Measurements from ENCODE around the gene CLEC18C. TPM values are rescaled to one million over a fixed set of nuclear protein-coding genes. Genes with fewer than 3 reads are reported as not detected.
A peak's percentile ranks its signal among the peaks of the same experiment; 100 is the strongest.

The CLEC18C gene
- total and polyA plus RNA-seq, 2 donors (not counting 1 experiment from before 2014, with no cell fraction given) = 0.01 to 0.17 TPM

DNA sequence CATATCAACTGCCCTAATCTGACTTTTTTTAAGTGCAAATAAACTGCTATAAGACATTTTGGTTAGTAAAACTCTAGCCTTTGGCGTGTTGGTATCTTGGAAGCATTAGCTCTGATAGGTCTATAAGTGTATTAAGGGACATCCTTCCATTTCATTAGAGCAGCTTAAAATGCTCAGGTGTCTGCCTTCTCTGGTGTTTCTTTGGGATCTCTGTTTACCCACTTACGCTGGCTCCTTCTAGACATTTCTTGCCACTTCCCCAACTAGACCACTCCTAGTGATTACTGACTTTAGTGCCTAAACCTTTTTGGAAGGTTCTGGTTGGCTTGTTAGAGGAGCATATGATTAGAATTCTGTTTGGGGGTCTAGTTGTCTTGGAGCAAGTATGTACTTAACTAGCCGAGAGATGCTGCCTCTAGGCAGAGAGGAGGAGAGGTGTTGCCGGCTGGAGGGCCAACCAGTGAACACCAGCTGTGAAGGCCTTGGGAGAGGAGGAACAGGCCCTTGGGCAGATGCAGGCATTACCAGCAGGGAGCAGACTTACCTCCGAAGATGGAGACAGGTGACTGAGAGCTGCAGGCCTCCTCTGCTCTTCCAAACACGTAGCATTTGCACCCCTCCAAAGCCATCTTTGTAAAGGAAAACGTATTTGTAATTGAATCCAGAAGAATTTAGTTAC is 15.2 kb upstream of the CLEC18C start:
- no peak overlapping the region for H2AFZ ChIP-seq (ENCODE audit: low read length)
- H3K27me3 ChIP-seq (ENCODE audit: control insufficient read depth, insufficient read depth, low read length) = no peaks in the 10 kb centered on the region
- H4K20me1 ChIP-seq (ENCODE audit: control insufficient read depth, extremely low read depth, insufficient read depth, low read length) = no peaks in the 10 kb centered on the region
- H3K79me2 ChIP-seq (ENCODE audit: control insufficient read depth, insufficient read depth, low read length) = no peaks in the 10 kb centered on the region
- H3K4me1 ChIP-seq (ENCODE audit: control insufficient read depth, extremely low read depth, insufficient read depth, low read length) = peaks cover 7% of the 10 kb centered on the region
- DNase-seq (ENCODE audit: low read depth in 2 of 2) = no peak
- no peaks in the 10 kb centered on the region for H3K9me3 ChIP-seq (ENCODE audit: control insufficient read depth, insufficient read depth, low read depth, low read length)
- peaks cover 14% of the 10 kb centered on the region for H3K36me3 ChIP-seq (ENCODE audit: control insufficient read depth, insufficient read depth, low read length)
- H3K4me2 ChIP-seq (ENCODE audit: extremely low read depth, insufficient read depth, low read length) = no peak overlapping the region
- no peak overlapping the region for H3K4me3 ChIP-seq (replicated peaks in 1 of 4; ENCODE audit: control extremely low read depth in 1 of 4, insufficient read depth in 1 of 4, low read depth in 3 of 4, low read length in 4 of 4)
- H3K27ac ChIP-seq (ENCODE audit: insufficient read depth, low read length) = no peak overlapping the region
- TF ChIP-seq, protein P1, sequence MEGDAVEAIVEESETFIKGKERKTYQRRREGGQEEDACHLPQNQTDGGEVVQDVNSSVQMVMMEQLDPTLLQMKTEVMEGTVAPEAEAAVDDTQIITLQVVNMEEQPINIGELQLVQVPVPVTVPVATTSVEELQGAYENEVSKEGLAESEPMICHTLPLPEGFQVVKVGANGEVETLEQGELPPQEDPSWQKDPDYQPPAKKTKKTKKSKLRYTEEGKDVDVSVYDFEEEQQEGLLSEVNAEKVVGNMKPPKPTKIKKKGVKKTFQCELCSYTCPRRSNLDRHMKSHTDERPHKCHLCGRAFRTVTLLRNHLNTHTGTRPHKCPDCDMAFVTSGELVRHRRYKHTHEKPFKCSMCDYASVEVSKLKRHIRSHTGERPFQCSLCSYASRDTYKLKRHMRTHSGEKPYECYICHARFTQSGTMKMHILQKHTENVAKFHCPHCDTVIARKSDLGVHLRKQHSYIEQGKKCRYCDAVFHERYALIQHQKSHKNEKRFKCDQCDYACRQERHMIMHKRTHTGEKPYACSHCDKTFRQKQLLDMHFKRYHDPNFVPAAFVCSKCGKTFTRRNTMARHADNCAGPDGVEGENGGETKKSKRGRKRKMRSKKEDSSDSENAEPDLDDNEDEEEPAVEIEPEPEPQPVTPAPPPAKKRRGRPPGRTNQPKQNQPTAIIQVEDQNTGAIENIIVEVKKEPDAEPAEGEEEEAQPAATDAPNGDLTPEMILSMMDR (conservative IDR thresholded peaks at IDR 0.05 in 1 of 2, IDR thresholded peaks at IDR 0.05 in 1 of 2; ENCODE audit: low read depth in 1 of 2, low read length in 2 of 2) = no peak
- no peak for TF ChIP-seq EZH2 (IDR thresholded peaks at IDR 0.05; ENCODE audit: low read length, missing control alignments)
- H3K9ac ChIP-seq (ENCODE audit: insufficient read depth, low read length) = no peak overlapping the region

- H3K9ac ChIP-seq (ENCODE audit: insufficient read depth, low read length) = no peak overlapping the region
- no peaks in the 10 kb centered on the region for H3K27me3 ChIP-seq (ENCODE audit: control insufficient read depth, insufficient read depth, low read length)
- H3K4me1 ChIP-seq (ENCODE audit: control insufficient read depth, extremely low read depth, insufficient read depth, low read length) = peaks cover 7% of the 10 kb centered on the region
- H2AFZ ChIP-seq (ENCODE audit: low read length) = no peak overlapping the region
- H3K9me3 ChIP-seq (ENCODE audit: control insufficient read depth, insufficient read depth, low read depth, low read length) = no peaks in the 10 kb centered on the region
- no peaks in the 10 kb centered on the region for H4K20me1 ChIP-seq (ENCODE audit: control insufficient read depth, extremely low read depth, insufficient read depth, low read length)
- TF ChIP-seq EZH2 (IDR thresholded peaks at IDR 0.05; ENCODE audit: low read length, missing control alignments) = no peak
- no peak overlapping the region for H3K4me3 ChIP-seq (replicated peaks in 1 of 4; ENCODE audit: control extremely low read depth in 1 of 4, insufficient read depth in 1 of 4, low read depth in 3 of 4, low read length in 4 of 4)
- H3K36me3 ChIP-seq (ENCODE audit: control insufficient read depth, insufficient read depth, low read length) = peaks cover 11% of the 10 kb centered on the region
- peak; percentile 45 to 65 for DNase-seq (ENCODE audit: low read depth in 2 of 2)
- no peak overlapping the region for H3K4me2 ChIP-seq (ENCODE audit: extremely low read depth, insufficient read depth, low read length)
- H3K27ac ChIP-seq (ENCODE audit: insufficient read depth, low read length) = no peak overlapping the region
- no peaks in the 10 kb centered on the region for H3K79me2 ChIP-seq (ENCODE audit: control insufficient read depth, insufficient read depth, low read length)
These were observed 13.9 kb upstream of the CLEC18C start for GRCh38 chr16:70159355-70160348.

- no peak overlapping the region for H3K9ac ChIP-seq (ENCODE audit: insufficient read depth, low read length)
- no peak overlapping the region for H3K4me3 ChIP-seq (replicated peaks in 1 of 4; ENCODE audit: control extremely low read depth in 1 of 4, insufficient read depth in 1 of 4, low read depth in 3 of 4, low read length in 4 of 4)
- H2AFZ ChIP-seq (ENCODE audit: low read length) = no peak overlapping the region
- H3K79me2 ChIP-seq (ENCODE audit: control insufficient read depth, insufficient read depth, low read length) = no peaks in the 10 kb centered on the region
- no peak overlapping the region for H3K4me2 ChIP-seq (ENCODE audit: extremely low read depth, insufficient read depth, low read length)
- DNase-seq (ENCODE audit: low read depth in 2 of 2) = no peak
- H3K4me1 ChIP-seq (ENCODE audit: control insufficient read depth, extremely low read depth, insufficient read depth, low read length) = peaks cover 7% of the 10 kb centered on the region
- H3K27me3 ChIP-seq (ENCODE audit: control insufficient read depth, insufficient read depth, low read length) = no peaks in the 10 kb centered on the region
- H3K9me3 ChIP-seq (ENCODE audit: control insufficient read depth, insufficient read depth, low read depth, low read length) = no peaks in the 10 kb centered on the region
- H3K27ac ChIP-seq (ENCODE audit: insufficient read depth, low read length) = no peak overlapping the region
- H4K20me1 ChIP-seq (ENCODE audit: control insufficient read depth, extremely low read depth, insufficient read depth, low read length) = no peaks in the 10 kb centered on the region
- no peak for TF ChIP-seq EZH2 (IDR thresholded peaks at IDR 0.05; ENCODE audit: low read length, missing control alignments)
- TF ChIP-seq, protein P1 (conservative IDR thresholded peaks at IDR 0.05 in 1 of 2, IDR thresholded peaks at IDR 0.05 in 1 of 2; ENCODE audit: low read depth in 1 of 2, low read length in 2 of 2) = no peak
- H3K36me3 ChIP-seq (ENCODE audit: control insufficient read depth, insufficient read depth, low read length) = peaks cover 11% of the 10 kb centered on the region
These were observed 13.2 kb upstream of the CLEC18C start for GRCh38 chr16:70160388-70160787.

Measured in fibroblast of lung (primary cell).